H1 (cell line): Measurements from ENCODE around the gene TIE1. TPM values are rescaled to one million over a fixed set of nuclear protein-coding genes. Genes with fewer than 3 reads are reported as not detected.

ENCODE experiments used
- CTCF ChIA-PET: fragments of 300-600 bp; sonication (Branson Sonifier 250); formaldehyde crosslinking; loops from one replicate; lab custom pipeline; 2021; ENCODE audit not compliant: partially characterized antibody; lab: Charles Lee
- POLR2A ChIA-PET: fragments of 300-600 bp; sonication (Branson Sonifier 250); formaldehyde crosslinking; loops from one replicate; lab custom pipeline; 2021; ENCODE audit warnings: inconsistent platforms; ENCODE audit not compliant: partially characterized antibody; lab: Charles Lee
- DNase-seq, 2 experiments: peaks; one replicate each; pipeline versions ENCODE4 v3.0.0 to v3.0.0-alpha.2; 2010 to 2022; ENCODE audit warnings: low spot score in 2 of 2, low read depth in 1 of 2, mixed read lengths in 1 of 2
- FAIRE-seq: peaks from 2 replicates; lab custom pipeline; 2011; peaks lifted over from hg19 to GRCh38; lab: Jason Lieb, UNC
- H2AFZ ChIP-seq: 2 replicates; pipeline ENCODE4 v1.8.1; 2012; ENCODE audit warnings: low read length, inconsistent platforms
- H2AK5ac ChIP-seq: 2 replicates; pipeline ENCODE4 v1.6.1; 2013; ENCODE audit warnings: low read depth, low read length
- H2BK120ac ChIP-seq: replicated peaks from 2 replicates; pipeline ENCODE3; 2013; ENCODE audit warnings: low read depth, low read length, inconsistent platforms
- H2BK12ac ChIP-seq: 2 replicates; pipeline ENCODE4 v1.6.1; 2013; ENCODE audit warnings: low read depth, low read length
- H2BK15ac ChIP-seq: 2 replicates; pipeline ENCODE4 v1.6.1; 2013; ENCODE audit warnings: low read length
- H2BK20ac ChIP-seq: 2 replicates; pipeline ENCODE4 v1.6.1; 2013; ENCODE audit warnings: low read length
- H2BK5ac ChIP-seq: 2 replicates; pipeline ENCODE4 v1.6.1; 2013; ENCODE audit warnings: low read depth, low read length
- H3K14ac ChIP-seq: 2 replicates; pipeline ENCODE4 v1.6.1; 2013; ENCODE audit warnings: inconsistent platforms; ENCODE audit not compliant: insufficient read length
- H3K18ac ChIP-seq: 2 replicates; pipeline ENCODE4 v1.6.1; 2013; ENCODE audit warnings: low read length; ENCODE audit errors: extremely low read depth
- H3K23ac ChIP-seq: 2 replicates; pipeline ENCODE4 v1.6.1; 2013; ENCODE audit warnings: inconsistent platforms; ENCODE audit not compliant: insufficient read length
- H3K23me2 ChIP-seq: 2 replicates; pipeline ENCODE4 v1.6.1; 2013; ENCODE audit warnings: low read depth, low read length
- H3K27ac ChIP-seq: 2 replicates; pipeline ENCODE4 v1.6.1; 2011; ENCODE audit warnings: low read depth, low read length, inconsistent platforms
- H3K27me3 ChIP-seq, 4 experiments: replicated peaks in 1 of 4; 1 replicate in 1 of 4; 2 replicates in 3 of 4; pipeline versions ENCODE4 v1.6.1 to v1.8.1; 2011 to 2013; ENCODE audit warnings: low read length in 3 of 4, mild to moderate bottlenecking in 3 of 4, inconsistent platforms in 2 of 4, mixed read lengths in 2 of 4, moderate library complexity in 1 of 4; ENCODE audit not compliant: control insufficient read depth in 3 of 4, insufficient read depth in 3 of 4; ENCODE audit errors: extremely low read depth in 1 of 4
- H3K36me3 ChIP-seq, 4 experiments: 2 replicates each; pipeline versions ENCODE4 v1.6.1 to v1.8.1; 2011 to 2013; ENCODE audit warnings: mild to moderate bottlenecking in 4 of 4, low read length in 3 of 4, moderate library complexity in 2 of 4, control low read depth in 1 of 4, inconsistent platforms in 1 of 4; ENCODE audit not compliant: insufficient read depth in 4 of 4, control insufficient read depth in 2 of 4
- H3K4ac ChIP-seq: replicated peaks from 2 replicates; pipeline ENCODE3; 2013; ENCODE audit warnings: low read length, low read depth, mixed read lengths, inconsistent platforms; ENCODE audit not compliant: insufficient read length
- H3K4me1 ChIP-seq, 4 experiments: replicated peaks in 1 of 4; 1 replicate in 1 of 4; 2 replicates in 3 of 4; pipeline versions ENCODE4 v1.6.1 to v1.8.1; 2011 to 2013; ENCODE audit warnings: low read length in 3 of 4, inconsistent platforms in 2 of 4, mixed read lengths in 1 of 4; ENCODE audit not compliant: insufficient read depth in 4 of 4, control insufficient read depth in 3 of 4
- H3K4me2 ChIP-seq, 2 experiments: 2 replicates each; pipeline versions ENCODE4 v1.6.1 to v1.8.1; 2011 to 2013; ENCODE audit warnings: low read depth in 2 of 2, low read length in 2 of 2, control low read depth in 1 of 2, inconsistent platforms in 1 of 2, mild to moderate bottlenecking in 1 of 2; ENCODE audit not compliant: insufficient read depth in 1 of 2
- H3K4me3 ChIP-seq, 4 experiments: fragments of 200-600, 300-600 bp in 1 of 4; sonication (generic), shearing (Covaris generic), sonication (Bioruptor Twin) in 1 of 4; 2 replicates each; pipeline versions ENCODE4 v1.5.1 to v1.8.1; 2011 to 2016; ENCODE audit warnings: low read length in 4 of 4, low read depth in 3 of 4, control low read depth in 2 of 4, inconsistent platforms in 2 of 4, mild to moderate bottlenecking in 2 of 4, mixed read lengths in 1 of 4, moderate library complexity in 1 of 4; ENCODE audit not compliant: insufficient read depth in 2 of 4; ENCODE audit errors: extremely low read depth in 1 of 4
- H3K56ac ChIP-seq: replicated peaks from 2 replicates; pipeline ENCODE3; 2013; ENCODE audit warnings: low read depth, mild to moderate bottlenecking, mixed read lengths, low read length, inconsistent platforms; ENCODE audit not compliant: insufficient read length
- H3K79me1 ChIP-seq: 2 replicates; pipeline ENCODE4 v1.6.1; 2013; ENCODE audit warnings: low read depth, low read length, control low read depth
- H3K79me2 ChIP-seq, 2 experiments: 2 replicates each; pipeline versions ENCODE4 v1.6.1 to v1.8.1; 2012 to 2013; ENCODE audit warnings: low read length in 2 of 2, mild to moderate bottlenecking in 2 of 2, inconsistent platforms in 1 of 2; ENCODE audit not compliant: insufficient read depth in 2 of 2, control insufficient read depth in 1 of 2
- H3K9ac ChIP-seq, 4 experiments: replicated peaks in 1 of 4; 1 replicate in 1 of 4; 2 replicates in 3 of 4; pipeline versions ENCODE4 v1.6.1 to v1.8.1; 2011 to 2013; ENCODE audit warnings: low read depth in 3 of 4, low read length in 3 of 4, control low read depth in 2 of 4, mild to moderate bottlenecking in 2 of 4, moderate library complexity in 2 of 4, inconsistent platforms in 1 of 4; ENCODE audit errors: extremely low read depth in 1 of 4
- H3K9me3 ChIP-seq, 2 experiments: 2 replicates each; pipeline versions ENCODE4 v1.6.1 to v1.8.1; 2012 to 2013; ENCODE audit warnings: mild to moderate bottlenecking in 2 of 2, moderate library complexity in 2 of 2, control low read depth in 1 of 2, inconsistent platforms in 1 of 2, low read depth in 1 of 2, low read length in 1 of 2, mixed read lengths in 1 of 2; ENCODE audit not compliant: insufficient read depth in 2 of 2
- H4K20me1 ChIP-seq, 2 experiments: replicated peaks in 1 of 2; 2 replicates each; pipeline versions ENCODE3 to v1.8.1; 2011 to 2013; ENCODE audit warnings: inconsistent platforms in 2 of 2, low read length in 2 of 2, mild to moderate bottlenecking in 1 of 2; ENCODE audit not compliant: insufficient read depth in 2 of 2, control insufficient read depth in 1 of 2
- H4K5ac ChIP-seq: 2 replicates; pipeline ENCODE4 v1.6.1; 2013; ENCODE audit warnings: low read length, low read depth, mixed read lengths, inconsistent platforms; ENCODE audit not compliant: insufficient read length
- H4K8ac ChIP-seq: 2 replicates; pipeline ENCODE4 v1.8.0; 2013; ENCODE audit warnings: mild to moderate bottlenecking, moderate library complexity, low read length, inconsistent platforms; ENCODE audit not compliant: insufficient read depth; ENCODE audit errors: extremely low read depth
- H4K91ac ChIP-seq: replicated peaks from 2 replicates; pipeline ENCODE3; 2013; ENCODE audit warnings: low read length, mixed read lengths, inconsistent platforms; ENCODE audit not compliant: insufficient read length
- BACH1 ChIP-seq: IDR thresholded peaks from 2 replicates; pipeline ENCODE4 v1.6.1; 2012; ENCODE audit warnings: low read length, improper control_type of control experiment
- BCL11A ChIP-seq, 2 experiments: IDR thresholded peaks; one replicate each; pipeline ENCODE4 v1.6.1; 2011; ENCODE audit warnings: low read depth in 2 of 2, low read length in 2 of 2, mild to moderate bottlenecking in 2 of 2
- CTBP2 ChIP-seq: IDR thresholded peaks from 2 replicates; pipeline ENCODE4 v1.7.0; 2011; ENCODE audit warnings: borderline replicate concordance, mild to moderate bottlenecking, moderate library complexity, mixed read lengths, low read length; ENCODE audit not compliant: insufficient read depth, insufficient read length
- EZH2 ChIP-seq: fragments of 200-600 bp; sonication (generic); IDR thresholded peaks from 2 replicates; pipeline ENCODE4 v1.7.1; 2012; ENCODE audit warnings: low read depth, mild to moderate bottlenecking, moderate library complexity, low read length, inconsistent platforms; ENCODE audit not compliant: severe bottlenecking
- JUN ChIP-seq: IDR thresholded peaks from 2 replicates; pipeline ENCODE4 v1.6.1; 2011; ENCODE audit warnings: low read depth, mild to moderate bottlenecking, improper control_type of control experiment, low read length
- KDM1A ChIP-seq: fragments of 200-600, 300-600 bp; sonication (generic); IDR thresholded peaks from 2 replicates; pipeline ENCODE4 v1.7.1; 2016; ENCODE audit warnings: mild to moderate bottlenecking, low read length, borderline replicate concordance
- MAFK ChIP-seq: IDR thresholded peaks from 2 replicates; pipeline ENCODE4 v1.6.1; 2012; ENCODE audit warnings: low read depth, mild to moderate bottlenecking, improper control_type of control experiment, low read length
- NANOG ChIP-seq: IDR thresholded peaks from 2 replicates; pipeline ENCODE4 v1.6.1; 2011; ENCODE audit warnings: low read length, low read depth, mild to moderate bottlenecking, inconsistent platforms; ENCODE audit not compliant: insufficient read depth, poor library complexity, severe bottlenecking
- PHF8 ChIP-seq: fragments of 200-600 bp; sonication (generic); conservative IDR thresholded peaks from 2 replicates; pipeline ENCODE4 v1.7.1; 2012; ENCODE audit warnings: low read depth, mild to moderate bottlenecking, inconsistent platforms, low read length, moderate library complexity
- RAD21 ChIP-seq, 2 experiments: IDR thresholded peaks in 1 of 2; conservative IDR thresholded peaks in 1 of 2; 2 replicates each; pipeline ENCODE4 v1.6.1; 2011; ENCODE audit warnings: low read depth in 2 of 2, low read length in 2 of 2, improper control_type of control experiment in 1 of 2, inconsistent platforms in 1 of 2, mild to moderate bottlenecking in 1 of 2, moderate library complexity in 1 of 2
- TEAD4 ChIP-seq: IDR thresholded peaks from 2 replicates; pipeline ENCODE4 v1.6.1; 2012; ENCODE audit warnings: low read depth, low read length, inconsistent platforms, mixed read lengths
- WGBS, 2 experiments: shearing (Covaris generic) in 1 of 2; methylation state at CpG; one replicate each; pipeline versions ENCODE4 v1.1.6 to v1.1.7; 2013 to 2015; ENCODE audit warnings: low lambda C conversion rate in 2 of 2, mixed read lengths in 2 of 2, inconsistent platforms in 1 of 2, low coverage in 1 of 2, missing lambda C conversion rate in 1 of 2; ENCODE audit not compliant: insufficient replicate concordance in 2 of 2, insufficient coverage in 1 of 2, insufficient read length in 1 of 2; ENCODE audit errors: extremely low coverage in 1 of 2, missing lambda C conversion rate in 1 of 2; 5-methylcytosine and 5-hydroxymethylcytosine counted together
- polyA plus RNA-seq, 7 experiments: library from polyadenylated mRNA; depleted of rRNA in 3 of 7; stranded (reverse) in 5 of 7; unstranded in 2 of 7; fragments of >200 nt in 5 of 7; fragments of 200-250 nt in 2 of 7; gene quantifications; 1 replicate in 5 of 7; 2 replicates in 1 of 7; 4 replicates in 1 of 7; pipeline versions ENCODE4 v1.2.1 to v1.2.3, GENCODE V29; 2011 to 2013; ENCODE audit warnings: missing spikeins in 2 of 7, mixed read lengths in 2 of 7
- total RNA-seq: library from RNA; stranded (reverse); fragmentation: NEBNext Ultra II Directional; extraction: Animal tissue kit (Norgen Biotek cat#: 25700); gene quantifications from 2 replicates; pipeline ENCODE4 v1.2.1, GENCODE V29; 2021
- TF ChIP-seq, protein P1 (sequence below): IDR thresholded peaks from 2 replicates; pipeline ENCODE4 v1.6.1; 2011; ENCODE audit warnings: low read length, improper control_type of control experiment

Gene TIE1
- total and polyA plus RNA-seq, 2 of the 8 experiments (the other 6 are each of a cell fraction or from before 2014, with no cell fraction given) = 0.74 to 2.2 TPM

DNA sequence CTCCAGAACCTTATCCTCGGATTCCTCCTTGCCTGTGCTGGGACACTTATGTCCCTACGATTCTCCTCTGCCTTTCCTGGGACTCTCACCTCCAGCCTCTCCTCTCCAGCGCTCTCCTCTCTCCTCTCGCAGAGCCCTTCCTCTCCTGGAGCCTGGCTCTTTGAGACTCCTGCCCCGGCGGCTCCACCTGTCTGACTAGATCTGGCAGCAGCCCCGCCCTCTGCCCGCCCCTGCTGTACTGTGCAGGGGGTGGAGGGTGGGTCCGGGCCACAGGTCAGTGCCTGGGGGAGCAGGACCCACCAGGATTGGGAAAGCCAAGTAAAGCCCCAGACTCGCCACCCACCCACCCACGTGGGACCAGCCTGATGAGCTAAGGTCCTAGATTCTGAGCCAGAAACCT, 65.4 kb downstream of the TIE1 start:
- Histone ChIP-seq H4K20me1 (peaks cover 5 to 15% of the 10 kb centered on the region in 2 experiments), H2BK5ac (no peak overlapping the region), H2BK15ac (no peak overlapping the region), H3K36me3 (peaks cover 14 to 41% (median 23%) of the 10 kb centered on the region in 4 experiments), H3K4me1 (peaks cover 4 to 21% (median 13%) of the 10 kb centered on the region in 4 experiments), H2BK120ac (no peak overlapping the region), H3K27me3 (no peaks in the 10 kb centered on the region), H3K56ac (no peak overlapping the region), H3K79me1 (peaks cover 9% of the 10 kb centered on the region), H3K18ac (no peak overlapping the region; the same call in 1 of the 2 replicates), H2AFZ (no peak overlapping the region), H2BK12ac (no peak overlapping the region), H3K23me2 (peaks cover 13% of the 10 kb centered on the region), H4K91ac (no peak overlapping the region), H4K5ac (no peak overlapping the region), H3K27ac (no peak overlapping the region), H3K9me3 (no peaks in the 10 kb centered on the region), H3K14ac (no peak overlapping the region), H3K9ac (no peak overlapping the region), H3K23ac (no peak overlapping the region), H2AK5ac (no peak overlapping the region), H3K79me2 (peaks cover 0 to 5% of the 10 kb centered on the region in 2 experiments; a peak in 1 of 4 replicates), H3K4ac (no peak overlapping the region), H3K4me2 (peak overlapping the region; percentile 93 to 96), H4K8ac (no peak overlapping the region), H2BK20ac (no peak overlapping the region), H3K4me3 (peak overlapping the region in 2 of 4 experiments; percentile 33 to 68; a peak in 3 of 8 replicates)
- no peak for FAIRE-seq
- WGBS, 2 experiments = 53% methylated on average over 6 of the region's 11 CpGs; no CpG with 5 or more reads in 1 of the 2 experiments
- CTCF ChIA-PET = interaction anchor here (1.1 kb wide), 1 partner anchor 16 kb away, joined by 3 read pairs; no protein-coding TSS in a partner anchor
- DNase-seq = peak in 1 of 2 experiments; percentile 71
- POLR2A ChIA-PET = interaction anchor here (0.8 to 1.8 kb wide), 3 partner anchors 8 to 12 kb away, joined by 3 to 5 read pairs (median 3); no protein-coding TSS in a partner anchor
- no peak for TF ChIP-seq TEAD4
- no peak for TF ChIP-seq JUN
- TF ChIP-seq NANOG = no peak
- TF ChIP-seq, protein P1, sequence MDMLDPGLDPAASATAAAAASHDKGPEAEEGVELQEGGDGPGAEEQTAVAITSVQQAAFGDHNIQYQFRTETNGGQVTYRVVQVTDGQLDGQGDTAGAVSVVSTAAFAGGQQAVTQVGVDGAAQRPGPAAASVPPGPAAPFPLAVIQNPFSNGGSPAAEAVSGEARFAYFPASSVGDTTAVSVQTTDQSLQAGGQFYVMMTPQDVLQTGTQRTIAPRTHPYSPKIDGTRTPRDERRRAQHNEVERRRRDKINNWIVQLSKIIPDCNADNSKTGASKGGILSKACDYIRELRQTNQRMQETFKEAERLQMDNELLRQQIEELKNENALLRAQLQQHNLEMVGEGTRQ = no peak
- TF ChIP-seq MAFK = no peak
- TF ChIP-seq BCL11A (IDR thresholded peaks at IDR 0.05; ENCODE audit: low read depth in 2 of 2, low read length in 2 of 2) = no peak
- no peak for TF ChIP-seq CTBP2
- TF ChIP-seq RAD21 (IDR thresholded peaks at IDR 0.05 in 1 of 2, conservative IDR thresholded peaks at IDR 0.05 in 1 of 2; ENCODE audit: low read depth in 2 of 2, low read length in 2 of 2) = no peak
- no peak for TF ChIP-seq BACH1
- TF ChIP-seq KDM1A = no peak
- TF ChIP-seq PHF8 = no peak
- no peak for TF ChIP-seq EZH2
